H1 (cell line): Measurements from ENCODE around the gene TXNDC11. TPM values are rescaled to one million over a fixed set of nuclear protein-coding genes. Genes with fewer than 3 reads are reported as not detected.

Experiments
- CTCF ChIA-PET: fragments of 300-600 bp; sonication (Branson Sonifier 250); formaldehyde crosslinking; loops from one replicate; lab custom pipeline; 2021; ENCODE audit not compliant: partially characterized antibody; lab: Charles Lee
- POLR2A ChIA-PET: fragments of 300-600 bp; sonication (Branson Sonifier 250); formaldehyde crosslinking; loops from one replicate; lab custom pipeline; 2021; ENCODE audit warnings: inconsistent platforms; ENCODE audit not compliant: partially characterized antibody; lab: Charles Lee
- DNase-seq, 2 experiments: peaks; one replicate each; pipeline versions ENCODE4 v3.0.0 to v3.0.0-alpha.2; 2010 to 2022; ENCODE audit warnings: low spot score in 2 of 2, low read depth in 1 of 2, mixed read lengths in 1 of 2
- FAIRE-seq: peaks from 2 replicates; lab custom pipeline; 2011; peaks lifted over from hg19 to GRCh38; lab: Jason Lieb, UNC
- H2AFZ ChIP-seq: 2 replicates; pipeline ENCODE4 v1.8.1; 2012; ENCODE audit warnings: low read length, inconsistent platforms
- H2AK5ac ChIP-seq: 2 replicates; pipeline ENCODE4 v1.6.1; 2013; ENCODE audit warnings: low read depth, low read length
- H2BK120ac ChIP-seq: replicated peaks from 2 replicates; pipeline ENCODE3; 2013; ENCODE audit warnings: low read depth, low read length, inconsistent platforms
- H2BK12ac ChIP-seq: 2 replicates; pipeline ENCODE4 v1.6.1; 2013; ENCODE audit warnings: low read depth, low read length
- H2BK15ac ChIP-seq: 2 replicates; pipeline ENCODE4 v1.6.1; 2013; ENCODE audit warnings: low read length
- H2BK20ac ChIP-seq: 2 replicates; pipeline ENCODE4 v1.6.1; 2013; ENCODE audit warnings: low read length
- H2BK5ac ChIP-seq: 2 replicates; pipeline ENCODE4 v1.6.1; 2013; ENCODE audit warnings: low read depth, low read length
- H3K14ac ChIP-seq: 2 replicates; pipeline ENCODE4 v1.6.1; 2013; ENCODE audit warnings: inconsistent platforms; ENCODE audit not compliant: insufficient read length
- H3K18ac ChIP-seq: 2 replicates; pipeline ENCODE4 v1.6.1; 2013; ENCODE audit warnings: low read length; ENCODE audit errors: extremely low read depth
- H3K23ac ChIP-seq: 2 replicates; pipeline ENCODE4 v1.6.1; 2013; ENCODE audit warnings: inconsistent platforms; ENCODE audit not compliant: insufficient read length
- H3K23me2 ChIP-seq: 2 replicates; pipeline ENCODE4 v1.6.1; 2013; ENCODE audit warnings: low read depth, low read length
- H3K27ac ChIP-seq: 2 replicates; pipeline ENCODE4 v1.6.1; 2011; ENCODE audit warnings: low read depth, low read length, inconsistent platforms
- H3K27me3 ChIP-seq, 4 experiments: replicated peaks in 1 of 4; 1 replicate in 1 of 4; 2 replicates in 3 of 4; pipeline versions ENCODE4 v1.6.1 to v1.8.1; 2011 to 2013; ENCODE audit warnings: low read length in 3 of 4, mild to moderate bottlenecking in 3 of 4, inconsistent platforms in 2 of 4, mixed read lengths in 2 of 4, moderate library complexity in 1 of 4; ENCODE audit not compliant: control insufficient read depth in 3 of 4, insufficient read depth in 3 of 4; ENCODE audit errors: extremely low read depth in 1 of 4
- H3K36me3 ChIP-seq, 4 experiments: 2 replicates each; pipeline versions ENCODE4 v1.6.1 to v1.8.1; 2011 to 2013; ENCODE audit warnings: mild to moderate bottlenecking in 4 of 4, low read length in 3 of 4, moderate library complexity in 2 of 4, control low read depth in 1 of 4, inconsistent platforms in 1 of 4; ENCODE audit not compliant: insufficient read depth in 4 of 4, control insufficient read depth in 2 of 4
- H3K4ac ChIP-seq: replicated peaks from 2 replicates; pipeline ENCODE3; 2013; ENCODE audit warnings: low read length, low read depth, mixed read lengths, inconsistent platforms; ENCODE audit not compliant: insufficient read length
- H3K4me1 ChIP-seq, 4 experiments: replicated peaks in 1 of 4; 1 replicate in 1 of 4; 2 replicates in 3 of 4; pipeline versions ENCODE4 v1.6.1 to v1.8.1; 2011 to 2013; ENCODE audit warnings: low read length in 3 of 4, inconsistent platforms in 2 of 4, mixed read lengths in 1 of 4; ENCODE audit not compliant: insufficient read depth in 4 of 4, control insufficient read depth in 3 of 4
- H3K4me2 ChIP-seq, 2 experiments: 2 replicates each; pipeline versions ENCODE4 v1.6.1 to v1.8.1; 2011 to 2013; ENCODE audit warnings: low read depth in 2 of 2, low read length in 2 of 2, control low read depth in 1 of 2, inconsistent platforms in 1 of 2, mild to moderate bottlenecking in 1 of 2; ENCODE audit not compliant: insufficient read depth in 1 of 2
- H3K4me3 ChIP-seq, 4 experiments: fragments of 200-600, 300-600 bp in 1 of 4; sonication (generic), shearing (Covaris generic), sonication (Bioruptor Twin) in 1 of 4; 2 replicates each; pipeline versions ENCODE4 v1.5.1 to v1.8.1; 2011 to 2016; ENCODE audit warnings: low read length in 4 of 4, low read depth in 3 of 4, control low read depth in 2 of 4, inconsistent platforms in 2 of 4, mild to moderate bottlenecking in 2 of 4, mixed read lengths in 1 of 4, moderate library complexity in 1 of 4; ENCODE audit not compliant: insufficient read depth in 2 of 4; ENCODE audit errors: extremely low read depth in 1 of 4
- H3K56ac ChIP-seq: replicated peaks from 2 replicates; pipeline ENCODE3; 2013; ENCODE audit warnings: low read depth, mild to moderate bottlenecking, mixed read lengths, low read length, inconsistent platforms; ENCODE audit not compliant: insufficient read length
- H3K79me1 ChIP-seq: 2 replicates; pipeline ENCODE4 v1.6.1; 2013; ENCODE audit warnings: low read depth, low read length, control low read depth
- H3K79me2 ChIP-seq, 2 experiments: 2 replicates each; pipeline versions ENCODE4 v1.6.1 to v1.8.1; 2012 to 2013; ENCODE audit warnings: low read length in 2 of 2, mild to moderate bottlenecking in 2 of 2, inconsistent platforms in 1 of 2; ENCODE audit not compliant: insufficient read depth in 2 of 2, control insufficient read depth in 1 of 2
- H3K9ac ChIP-seq, 4 experiments: replicated peaks in 1 of 4; 1 replicate in 1 of 4; 2 replicates in 3 of 4; pipeline versions ENCODE4 v1.6.1 to v1.8.1; 2011 to 2013; ENCODE audit warnings: low read depth in 3 of 4, low read length in 3 of 4, control low read depth in 2 of 4, mild to moderate bottlenecking in 2 of 4, moderate library complexity in 2 of 4, inconsistent platforms in 1 of 4; ENCODE audit errors: extremely low read depth in 1 of 4
- H3K9me3 ChIP-seq, 2 experiments: 2 replicates each; pipeline versions ENCODE4 v1.6.1 to v1.8.1; 2012 to 2013; ENCODE audit warnings: mild to moderate bottlenecking in 2 of 2, moderate library complexity in 2 of 2, control low read depth in 1 of 2, inconsistent platforms in 1 of 2, low read depth in 1 of 2, low read length in 1 of 2, mixed read lengths in 1 of 2; ENCODE audit not compliant: insufficient read depth in 2 of 2
- H4K20me1 ChIP-seq, 2 experiments: replicated peaks in 1 of 2; 2 replicates each; pipeline versions ENCODE3 to v1.8.1; 2011 to 2013; ENCODE audit warnings: inconsistent platforms in 2 of 2, low read length in 2 of 2, mild to moderate bottlenecking in 1 of 2; ENCODE audit not compliant: insufficient read depth in 2 of 2, control insufficient read depth in 1 of 2
- H4K5ac ChIP-seq: 2 replicates; pipeline ENCODE4 v1.6.1; 2013; ENCODE audit warnings: low read length, low read depth, mixed read lengths, inconsistent platforms; ENCODE audit not compliant: insufficient read length
- H4K8ac ChIP-seq: 2 replicates; pipeline ENCODE4 v1.8.0; 2013; ENCODE audit warnings: mild to moderate bottlenecking, moderate library complexity, low read length, inconsistent platforms; ENCODE audit not compliant: insufficient read depth; ENCODE audit errors: extremely low read depth
- H4K91ac ChIP-seq: replicated peaks from 2 replicates; pipeline ENCODE3; 2013; ENCODE audit warnings: low read length, mixed read lengths, inconsistent platforms; ENCODE audit not compliant: insufficient read length
- FOSL1 ChIP-seq: IDR thresholded peaks from 2 replicates; pipeline ENCODE4 v1.6.1; 2011; ENCODE audit warnings: mild to moderate bottlenecking, low read depth, low read length, moderate library complexity; ENCODE audit not compliant: insufficient read depth
- NRF1 ChIP-seq: IDR thresholded peaks from 2 replicates; pipeline ENCODE4 v1.6.1; 2011; ENCODE audit warnings: mild to moderate bottlenecking, low read depth, low read length, improper control_type of control experiment
- WGBS, 2 experiments: shearing (Covaris generic) in 1 of 2; methylation state at CpG; one replicate each; pipeline versions ENCODE4 v1.1.6 to v1.1.7; 2013 to 2015; ENCODE audit warnings: low lambda C conversion rate in 2 of 2, mixed read lengths in 2 of 2, inconsistent platforms in 1 of 2, low coverage in 1 of 2, missing lambda C conversion rate in 1 of 2; ENCODE audit not compliant: insufficient replicate concordance in 2 of 2, insufficient coverage in 1 of 2, insufficient read length in 1 of 2; ENCODE audit errors: extremely low coverage in 1 of 2, missing lambda C conversion rate in 1 of 2; 5-methylcytosine and 5-hydroxymethylcytosine counted together
- polyA plus RNA-seq, 7 experiments: library from polyadenylated mRNA; depleted of rRNA in 3 of 7; stranded (reverse) in 5 of 7; unstranded in 2 of 7; fragments of >200 nt in 5 of 7; fragments of 200-250 nt in 2 of 7; gene quantifications; 1 replicate in 5 of 7; 2 replicates in 1 of 7; 4 replicates in 1 of 7; pipeline versions ENCODE4 v1.2.1 to v1.2.3, GENCODE V29; 2011 to 2013; ENCODE audit warnings: missing spikeins in 2 of 7, mixed read lengths in 2 of 7
- total RNA-seq: library from RNA; stranded (reverse); fragmentation: NEBNext Ultra II Directional; extraction: Animal tissue kit (Norgen Biotek cat#: 25700); gene quantifications from 2 replicates; pipeline ENCODE4 v1.2.1, GENCODE V29; 2021

Gene TXNDC11
- total and polyA plus RNA-seq, 2 of the 8 experiments (the other 6 are each of a cell fraction or from before 2014, with no cell fraction given): 13.5 to 13.8 TPM

DNA sequence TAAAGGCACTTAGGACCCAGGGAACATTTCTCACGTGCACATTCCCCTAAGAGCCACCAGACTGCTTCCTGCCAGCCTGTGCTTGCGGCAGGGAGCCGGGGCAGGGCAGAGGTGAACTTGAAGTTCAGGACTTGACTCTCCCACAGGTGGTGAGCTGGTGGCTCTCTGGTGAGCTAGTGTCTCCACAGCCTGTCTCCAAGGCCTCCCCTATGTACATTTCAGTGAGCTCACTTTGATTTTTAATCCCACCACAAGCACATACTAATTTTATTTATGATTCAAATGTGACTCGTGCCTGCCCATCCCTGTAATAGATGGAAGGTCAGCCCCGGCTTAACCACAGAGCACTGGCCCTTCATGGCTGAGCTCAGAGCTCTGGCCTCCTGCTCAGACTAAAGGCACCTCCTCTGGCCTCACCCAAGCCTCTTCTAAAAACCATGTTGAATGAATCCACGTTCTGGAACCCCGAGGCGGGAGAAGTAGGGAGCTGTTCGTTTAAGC lies 65.2 kb downstream of the TXNDC11 start:
- WGBS, 2 experiments: 96% methylated on average over 9 of the region's 9 CpGs; no CpG with 5 or more reads in 1 of the 2 experiments
- DNase-seq (no peak), FAIRE-seq (no peak)
- H3K23me2 ChIP-seq: no peaks in the 10 kb centered on the region
- no peak overlapping the region for H3K4me2 ChIP-seq
- POLR2A ChIA-PET: interaction anchor here (2.0 to 4.3 kb wide), 3 partner anchors 8 to 14 kb away, joined by 6 to 23 read pairs (median 15); no protein-coding TSS in a partner anchor
- H3K36me3 ChIP-seq: peaks cover 6 to 35% (median 26%) of the 10 kb centered on the region in 4 experiments; a peak in 6 of 8 replicates
- no peak overlapping the region for H3K56ac ChIP-seq
- H2BK12ac ChIP-seq: no peak overlapping the region
- H3K4me3 ChIP-seq: no peak overlapping the region
- no peak overlapping the region for H2BK5ac ChIP-seq
- H3K9me3 ChIP-seq: no peaks in the 10 kb centered on the region
- no peak overlapping the region for H2BK20ac ChIP-seq
- H3K4me1 ChIP-seq: peaks cover 0 to 9% (median 2%) of the 10 kb centered on the region in 4 experiments; a peak in 4 of 7 replicates
- no peak overlapping the region for H4K5ac ChIP-seq
- peaks cover 17 to 49% of the 10 kb centered on the region in 2 experiments for H4K20me1 ChIP-seq
- H3K4ac ChIP-seq: no peak overlapping the region
- H2AK5ac ChIP-seq: no peak overlapping the region
- H2BK15ac ChIP-seq: no peak overlapping the region
- no peak overlapping the region for H3K27ac ChIP-seq
- H3K79me2 ChIP-seq: peaks cover 0 to 27% of the 10 kb centered on the region in 2 experiments; a peak in 1 of 4 replicates
- CTCF ChIA-PET: interaction anchor here (0.6 to 2.3 kb wide), 8 partner anchors 11 to 391 kb away, joined by 3 to 9 read pairs (median 3); no protein-coding TSS in a partner anchor
- no peak overlapping the region for H2BK120ac ChIP-seq
- no peak overlapping the region for H2AFZ ChIP-seq
- no peak overlapping the region for H4K91ac ChIP-seq
- H3K18ac ChIP-seq: no peak overlapping the region
- no peak overlapping the region for H3K14ac ChIP-seq
- H3K9ac ChIP-seq: no peak overlapping the region
- peaks cover 16% of the 10 kb centered on the region for H3K79me1 ChIP-seq
- no peak overlapping the region for H3K23ac ChIP-seq
- no peak overlapping the region for H4K8ac ChIP-seq
- no peaks in the 10 kb centered on the region; a peak in 1 of 7 replicates for H3K27me3 ChIP-seq
- TF ChIP-seq NRF1 (no peak), FOSL1 (no peak)
